ENCODE data around the gene MYO15B.

Gene MYO15B

DNA sequence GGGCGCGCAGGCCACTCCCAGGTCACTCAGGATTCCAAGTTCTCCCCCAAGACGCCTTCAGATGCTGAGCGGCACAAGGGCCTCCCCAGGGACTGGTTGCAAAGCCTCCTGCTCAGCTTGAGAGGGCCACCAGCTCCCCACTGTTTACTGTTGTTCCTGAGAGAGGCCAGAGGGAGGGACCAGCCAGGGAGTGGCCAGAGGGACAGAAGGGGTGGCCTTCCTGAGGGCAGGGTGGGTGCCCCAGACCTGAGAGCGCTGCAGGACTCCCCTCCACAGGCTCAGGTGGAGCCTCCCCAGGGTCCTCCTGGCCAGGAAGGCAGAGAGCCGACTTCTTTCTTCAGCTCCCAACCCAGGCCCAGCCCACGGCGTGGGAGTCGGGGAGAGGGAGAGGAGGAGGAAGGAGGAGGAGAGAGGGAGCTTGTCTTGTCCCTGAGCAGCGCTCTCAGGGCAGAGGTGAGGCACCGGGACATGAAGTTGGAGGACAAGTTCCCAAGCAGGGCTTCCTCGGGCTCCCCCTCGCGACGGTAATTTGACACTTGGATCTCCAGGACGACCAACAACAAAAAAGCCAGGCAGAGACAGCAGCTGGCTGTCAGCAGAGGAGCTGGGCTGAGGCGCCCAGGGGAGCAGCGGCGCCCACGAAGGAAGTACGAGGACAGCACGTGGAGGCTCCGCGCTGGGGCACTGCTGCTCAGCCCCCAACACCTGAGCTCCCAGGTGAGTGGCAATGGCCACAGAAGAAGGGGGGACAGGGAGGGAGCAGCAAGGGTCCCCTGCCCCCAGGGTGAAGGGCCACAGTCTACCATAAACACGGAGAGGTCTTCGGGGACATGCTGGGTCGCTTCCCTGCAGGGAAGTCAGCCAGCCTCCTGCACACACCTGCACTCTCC, 46.1 kb downstream of the MYO15B start:
- Histone ChIP-seq H3K27ac (ENCODE audit: poor library complexity, severe bottlenecking) (peak overlapping the region; percentile 34), H3K27me3 (ENCODE audit: insufficient read depth, poor library complexity, severe bottlenecking) (no peaks in the 10 kb centered on the region)

DNA sequence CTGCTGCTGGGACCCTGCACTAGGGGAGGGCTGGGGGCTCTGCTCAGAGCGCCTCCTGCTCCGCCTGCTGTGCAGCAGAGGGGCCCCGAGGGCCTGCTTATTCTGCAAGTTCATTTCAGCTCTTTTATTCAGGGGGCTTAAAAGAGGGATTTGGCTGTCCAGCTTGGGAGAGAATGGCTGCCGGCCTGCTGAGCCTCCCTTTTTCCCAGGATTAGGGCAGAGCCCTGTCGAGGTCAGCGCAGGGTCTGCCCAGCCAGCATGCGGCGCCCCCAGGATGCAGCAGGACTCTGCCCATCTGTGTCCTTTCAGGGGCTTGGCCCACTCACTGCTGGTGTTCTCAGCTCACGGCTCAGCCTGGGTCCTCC, 46.8 kb downstream of the MYO15B start:
- Histone ChIP-seq H3K4me1 (ENCODE audit: insufficient read depth, poor library complexity, severe bottlenecking) (peaks cover 3% of the 10 kb centered on the region), H3K27me3 (ENCODE audit: insufficient read depth, poor library complexity, severe bottlenecking) (no peaks in the 10 kb centered on the region), H3K9me3 (ENCODE audit: severe bottlenecking) (no peaks in the 10 kb centered on the region), H3K4me3 (ENCODE audit: severe bottlenecking) (no peak overlapping the region), H3K36me3 (ENCODE audit: low read depth) (peaks cover 24% of the 10 kb centered on the region; the same call in 1 of the 2 replicates), H3K27ac (ENCODE audit: poor library complexity, severe bottlenecking) (no peak overlapping the region)
- no peak for DNase-seq (ENCODE audit: low spot score)
- no peak for ATAC-seq (ENCODE audit: low read depth)
- TF ChIP-seq, protein P1, sequence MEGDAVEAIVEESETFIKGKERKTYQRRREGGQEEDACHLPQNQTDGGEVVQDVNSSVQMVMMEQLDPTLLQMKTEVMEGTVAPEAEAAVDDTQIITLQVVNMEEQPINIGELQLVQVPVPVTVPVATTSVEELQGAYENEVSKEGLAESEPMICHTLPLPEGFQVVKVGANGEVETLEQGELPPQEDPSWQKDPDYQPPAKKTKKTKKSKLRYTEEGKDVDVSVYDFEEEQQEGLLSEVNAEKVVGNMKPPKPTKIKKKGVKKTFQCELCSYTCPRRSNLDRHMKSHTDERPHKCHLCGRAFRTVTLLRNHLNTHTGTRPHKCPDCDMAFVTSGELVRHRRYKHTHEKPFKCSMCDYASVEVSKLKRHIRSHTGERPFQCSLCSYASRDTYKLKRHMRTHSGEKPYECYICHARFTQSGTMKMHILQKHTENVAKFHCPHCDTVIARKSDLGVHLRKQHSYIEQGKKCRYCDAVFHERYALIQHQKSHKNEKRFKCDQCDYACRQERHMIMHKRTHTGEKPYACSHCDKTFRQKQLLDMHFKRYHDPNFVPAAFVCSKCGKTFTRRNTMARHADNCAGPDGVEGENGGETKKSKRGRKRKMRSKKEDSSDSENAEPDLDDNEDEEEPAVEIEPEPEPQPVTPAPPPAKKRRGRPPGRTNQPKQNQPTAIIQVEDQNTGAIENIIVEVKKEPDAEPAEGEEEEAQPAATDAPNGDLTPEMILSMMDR (IDR thresholded peaks at IDR 0.05; ENCODE audit: poor library complexity, severe bottlenecking) = no peak

More for the DNA sequence above, 46.1 kb downstream of the MYO15B start:
- TF ChIP-seq, protein P1 (IDR thresholded peaks at IDR 0.05; ENCODE audit: poor library complexity, severe bottlenecking) = peak; percentile 59
- peaks cover 21% of the 10 kb centered on the region; the same call in 1 of the 2 replicates for H3K36me3 ChIP-seq (ENCODE audit: low read depth)
- H3K4me1 ChIP-seq (ENCODE audit: insufficient read depth, poor library complexity, severe bottlenecking) = peaks cover 3% of the 10 kb centered on the region
- H3K4me3 ChIP-seq (ENCODE audit: severe bottlenecking) = no peak overlapping the region
- H3K9me3 ChIP-seq (ENCODE audit: severe bottlenecking) = no peaks in the 10 kb centered on the region
- DNase-seq (ENCODE audit: low spot score) (no peak), ATAC-seq (ENCODE audit: low read depth) (peak; percentile 83)

DNA sequence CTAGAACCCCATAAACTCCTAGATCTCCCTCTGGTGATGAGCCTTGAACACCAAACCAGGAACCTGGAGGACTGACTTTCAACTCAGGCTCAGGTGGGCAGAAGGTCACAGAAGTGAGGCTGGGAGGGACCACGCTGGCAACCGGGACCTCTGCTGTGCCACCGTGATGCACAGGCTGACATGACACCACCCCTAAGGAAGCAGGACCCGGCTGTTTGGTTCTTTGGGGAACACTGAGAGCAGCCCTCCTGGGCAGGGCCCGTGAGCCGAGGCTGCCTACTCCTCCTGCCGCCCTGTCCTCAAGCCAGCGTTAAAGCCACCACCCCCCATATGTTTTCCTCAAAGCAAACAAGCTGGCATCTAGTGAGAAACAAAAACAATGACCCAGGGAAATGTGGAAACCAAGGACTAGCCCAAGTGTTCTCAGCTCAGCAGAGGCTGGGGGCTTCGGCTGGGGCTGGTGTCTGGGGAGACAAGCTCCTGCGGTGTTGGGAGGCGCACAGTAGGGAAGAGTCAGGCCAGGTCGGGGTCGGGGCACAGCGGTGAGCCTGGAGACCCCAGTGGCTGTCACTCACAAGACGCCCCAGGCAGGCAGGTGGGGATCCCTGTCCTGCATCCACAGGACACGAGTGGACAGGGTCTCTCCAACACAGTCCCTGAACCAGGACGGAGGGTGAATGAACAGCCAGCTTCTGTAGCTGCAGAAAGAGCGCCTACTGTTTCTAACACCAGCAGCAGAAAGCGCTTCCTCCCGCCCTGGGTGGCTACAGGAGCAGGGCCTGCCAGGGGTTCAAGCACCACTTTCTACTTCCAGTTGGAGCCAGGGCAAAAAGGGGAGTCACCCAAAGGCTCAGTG, 47.4 kb downstream of the MYO15B start:
- H3K36me3 ChIP-seq (ENCODE audit: low read depth) = peaks cover 24% of the 10 kb centered on the region; the same call in 1 of the 2 replicates
- H3K4me1 ChIP-seq (ENCODE audit: insufficient read depth, poor library complexity, severe bottlenecking) = peaks cover 3% of the 10 kb centered on the region
- H3K9me3 ChIP-seq (ENCODE audit: severe bottlenecking) = no peaks in the 10 kb centered on the region
- TF ChIP-seq, protein P1 (IDR thresholded peaks at IDR 0.05; ENCODE audit: poor library complexity, severe bottlenecking) = no peak
- DNase-seq (ENCODE audit: low spot score) (no peak), ATAC-seq (ENCODE audit: low read depth) (no peak)
- H3K4me3 ChIP-seq (ENCODE audit: severe bottlenecking) = no peak overlapping the region
- H3K27ac ChIP-seq (ENCODE audit: poor library complexity, severe bottlenecking) = no peak overlapping the region
- no peaks in the 10 kb centered on the region for H3K27me3 ChIP-seq (ENCODE audit: insufficient read depth, poor library complexity, severe bottlenecking)

DNA sequence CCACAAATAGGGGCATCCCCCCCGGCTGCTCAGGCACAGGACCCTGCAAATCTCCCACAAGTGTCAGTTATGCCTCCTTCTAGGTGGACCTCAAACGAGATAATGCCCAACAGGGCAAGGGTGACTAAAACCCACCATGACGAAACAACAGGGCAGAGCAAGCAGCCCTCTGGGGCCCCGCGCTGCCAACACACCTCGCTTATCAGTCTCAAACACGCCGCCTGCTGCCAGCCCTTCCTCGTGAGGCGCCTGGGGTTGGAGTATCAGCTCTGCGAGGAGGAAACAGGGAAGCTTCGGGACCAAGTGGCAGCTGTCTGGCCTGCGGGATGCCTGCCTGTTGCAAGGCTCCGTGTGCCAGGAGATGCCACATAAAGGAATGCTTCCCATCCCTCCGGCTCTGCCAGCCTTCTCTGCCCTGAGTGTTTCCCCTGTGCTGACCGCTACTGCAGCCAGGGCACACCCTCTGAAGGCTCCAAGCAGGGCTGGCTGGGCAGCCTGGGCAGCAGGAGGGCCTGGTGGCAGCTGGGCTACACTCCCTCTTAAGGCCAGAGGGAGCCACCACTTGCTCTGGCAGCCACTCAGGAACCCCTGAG, 48.1 kb downstream of the MYO15B start:
- DNase-seq (ENCODE audit: low spot score) = no peak
- no peak overlapping the region for H3K4me3 ChIP-seq (ENCODE audit: severe bottlenecking)
- peaks cover 25% of the 10 kb centered on the region; the same call in 1 of the 2 replicates for H3K36me3 ChIP-seq (ENCODE audit: low read depth)
- no peak for ATAC-seq (ENCODE audit: low read depth)
- no peaks in the 10 kb centered on the region for H3K9me3 ChIP-seq (ENCODE audit: severe bottlenecking)
- TF ChIP-seq, protein P1 (IDR thresholded peaks at IDR 0.05; ENCODE audit: poor library complexity, severe bottlenecking) = no peak
- peaks cover 3% of the 10 kb centered on the region for H3K4me1 ChIP-seq (ENCODE audit: insufficient read depth, poor library complexity, severe bottlenecking)
- H3K27ac ChIP-seq (ENCODE audit: poor library complexity, severe bottlenecking) = no peak overlapping the region
- no peaks in the 10 kb centered on the region for H3K27me3 ChIP-seq (ENCODE audit: insufficient read depth, poor library complexity, severe bottlenecking)

Data from RWPE2 (cell line).